Common myeloid progenitor, CD34-positive (primary cell): ENCODE results near the gene PIK3R1.
A peak's percentile ranks its signal among the peaks of the same experiment; 100 is the strongest.

Experiments
- CTCF ChIA-PET: fragments of 350-600 bp; sonication (Branson Sonifier 250); formaldehyde crosslinking; loops from one replicate; lab custom pipeline; 2021; ENCODE audit warnings: antibody characterized with exemption; lab: Charles Lee
- POLR2A ChIA-PET: fragments of 350-600 bp; sonication (Branson Sonifier 250); formaldehyde crosslinking; loops from one replicate; lab custom pipeline; 2021; ENCODE audit warnings: antibody characterized with exemption; lab: Charles Lee
- DNase-seq, 3 donors: peaks; one replicate each; pipeline versions ENCODE4 v3.0.0 to v3.0.0-alpha.2; 2013
- H3K27ac ChIP-seq, 2 experiments: 1 replicate in 1 of 2; 2 replicates in 1 of 2; pipeline ENCODE4 v1.7.0; 2013; ENCODE audit warnings: inconsistent platforms in 2 of 2, low read length in 2 of 2, mild to moderate bottlenecking in 2 of 2, low read depth in 1 of 2, moderate library complexity in 1 of 2; ENCODE audit not compliant: severe bottlenecking in 2 of 2, insufficient read depth in 1 of 2, poor library complexity in 1 of 2
- H3K27me3 ChIP-seq, 5 experiments: replicated peaks in 2 of 5; 1 replicate in 3 of 5; 2 replicates in 2 of 5; pipeline versions ENCODE4 v1.6.1 to v1.7.0; 2013; ENCODE audit warnings: low read length in 4 of 5, mild to moderate bottlenecking in 2 of 5, moderate library complexity in 2 of 5, inconsistent platforms in 1 of 5; ENCODE audit not compliant: insufficient read depth in 5 of 5, control insufficient read depth in 4 of 5
- H3K36me3 ChIP-seq, 4 experiments: 1 replicate in 2 of 4; 2 replicates in 2 of 4; pipeline versions ENCODE4 v1.6.1 to v1.7.0; 2013; ENCODE audit warnings: low read length in 3 of 4, control low read depth in 1 of 4, mild to moderate bottlenecking in 1 of 4; ENCODE audit not compliant: control insufficient read depth in 4 of 4, insufficient read depth in 4 of 4
- H3K4me1 ChIP-seq, 4 experiments: 1 replicate in 3 of 4; 2 replicates in 1 of 4; pipeline versions ENCODE4 v1.6.1 to v1.7.1; 2013; ENCODE audit warnings: low read length in 3 of 4, mild to moderate bottlenecking in 3 of 4, control low read depth in 1 of 4, inconsistent platforms in 1 of 4, moderate library complexity in 1 of 4; ENCODE audit not compliant: control insufficient read depth in 4 of 4, insufficient read depth in 4 of 4; ENCODE audit errors: control extremely low read depth in 1 of 4
- H3K4me3 ChIP-seq, 7 experiments: 1 replicate in 4 of 7; 2 replicates in 3 of 7; pipeline versions ENCODE4 v1.5.1 to v1.7.0; 2013; ENCODE audit warnings: mild to moderate bottlenecking in 7 of 7, low read length in 6 of 7, moderate library complexity in 6 of 7, inconsistent platforms in 2 of 7, low read depth in 2 of 7, control low read depth in 1 of 7; ENCODE audit not compliant: insufficient read depth in 4 of 7, control insufficient read depth in 1 of 7; ENCODE audit errors: extremely low read depth in 1 of 7
- H3K9me3 ChIP-seq, 5 experiments: 1 replicate in 4 of 5; 2 replicates in 1 of 5; pipeline versions ENCODE4 v1.6.1 to v1.7.1; 2013; ENCODE audit warnings: low read length in 4 of 5, mild to moderate bottlenecking in 2 of 5, inconsistent platforms in 1 of 5, low read depth in 1 of 5, moderate library complexity in 1 of 5; ENCODE audit not compliant: control insufficient read depth in 4 of 5, insufficient read depth in 2 of 5; ENCODE audit errors: control extremely low read depth in 1 of 5
- WGBS: methylation state at CpG from one replicate; pipeline ENCODE4 v1.1.5; 2013; ENCODE audit not compliant: insufficient coverage; 5-methylcytosine and 5-hydroxymethylcytosine counted together

PIK3R1 gene

GRCh38 chr5:68214482-68215207, 911 bp upstream of the PIK3R1 start:
- Histone ChIP-seq H3K4me3 (peak overlapping the region; percentile 86 to 100 (median 97)), H3K4me1 (peaks cover 13 to 36% (median 28%) of the 10 kb centered on the region in 4 experiments), H3K9me3 (peaks cover 0 to 12% (median 5%) of the 10 kb centered on the region in 5 experiments), H3K36me3 (no peaks in the 10 kb centered on the region), H3K27me3 (no peaks in the 10 kb centered on the region), H3K27ac (peak overlapping the region; percentile 85 to 93)
- peak in 2 of 3 donors; percentile 44 to 48 for DNase-seq
- ChIA-PET POLR2A (interaction anchor here (0.9 to 5.0 kb wide), 5 partner anchors 10 to 53 kb away, joined by 4 to 61 read pairs (median 6); no protein-coding TSS in a partner anchor), CTCF (interaction anchor here (0.7 to 5.1 kb wide), 9 partner anchors 15 to 952 kb away, joined by 3 to 29 read pairs (median 13); no protein-coding TSS in a partner anchor)
- 0% methylated on average over 19 of the region's 37 CpGs for WGBS

GRCh38 chr5:68215898-68216244, 315 bp downstream of the PIK3R1 start:
- CTCF ChIA-PET: interaction anchor here (0.9 to 5.1 kb wide), 13 partner anchors 9 to 1060 kb away, joined by 3 to 29 read pairs (median 7); no protein-coding TSS in a partner anchor
- no peak for DNase-seq
- Histone ChIP-seq H3K36me3 (peaks cover 0 to 11% (median 5%) of the 10 kb centered on the region in 4 experiments), H3K4me3 (peak overlapping the region; percentile 86 to 100 (median 98)), H3K27ac (peak overlapping the region; percentile 69 to 93), H3K4me1 (peaks cover 17 to 42% (median 31%) of the 10 kb centered on the region in 4 experiments), H3K9me3 (peaks cover 0 to 13% (median 1%) of the 10 kb centered on the region in 5 experiments), H3K27me3 (no peaks in the 10 kb centered on the region)
- WGBS: 0% methylated on average over 29 of the region's 38 CpGs
- POLR2A ChIA-PET: interaction anchor here (0.7 to 5.0 kb wide), 11 partner anchors 8 to 56 kb away, joined by 3 to 61 read pairs (median 5); no protein-coding TSS in a partner anchor

GRCh38 chr5:68216245-68217046, 890 bp downstream of the PIK3R1 start:
- 0% methylated on average over 34 of the region's 49 CpGs for WGBS
- POLR2A ChIA-PET: interaction anchor here (0.7 to 5.0 kb wide), 8 partner anchors 8 to 56 kb away, joined by 3 to 61 read pairs (median 6); no protein-coding TSS in a partner anchor
- Histone ChIP-seq H3K27me3 (no peaks in the 10 kb centered on the region), H3K27ac (peak overlapping the region; percentile 69 to 93), H3K36me3 (peaks cover 0 to 13% (median 7%) of the 10 kb centered on the region in 4 experiments), H3K9me3 (peaks cover 0 to 10% (median 3%) of the 10 kb centered on the region in 5 experiments), H3K4me3 (peak overlapping the region; percentile 86 to 100 (median 98)), H3K4me1 (peaks cover 18 to 42% (median 32%) of the 10 kb centered on the region in 4 experiments)
- CTCF ChIA-PET: interaction anchor here (0.8 to 5.1 kb wide), 17 partner anchors 8 to 1061 kb away, joined by 3 to 29 read pairs (median 4); no protein-coding TSS in a partner anchor
- peak; percentile 25 to 69 (median 59) for DNase-seq

GRCh38 chr5:68217047-68217355, 1.4 kb downstream of the PIK3R1 start:
- peak overlapping the region; percentile 86 to 100 (median 98) for H3K4me3 ChIP-seq
- peaks cover 20 to 43% (median 33%) of the 10 kb centered on the region in 4 experiments for H3K4me1 ChIP-seq
- peak overlapping the region; percentile 69 to 93 for H3K27ac ChIP-seq
- POLR2A ChIA-PET: interaction anchor here (1.1 to 5.0 kb wide), 4 partner anchors 13 to 33 kb away, joined by 4 to 61 read pairs (median 6); no protein-coding TSS in a partner anchor
- DNase-seq: peak in 2 of 3 donors; percentile 38 to 59
- no peaks in the 10 kb centered on the region for H3K27me3 ChIP-seq
- H3K36me3 ChIP-seq: peaks cover 0 to 13% (median 7%) of the 10 kb centered on the region in 4 experiments
- 0% methylated on average over 1 of the region's 3 CpGs for WGBS
- H3K9me3 ChIP-seq: peaks cover 0 to 7% (median 3%) of the 10 kb centered on the region in 5 experiments
- CTCF ChIA-PET: interaction anchor here (0.8 to 5.1 kb wide), 14 partner anchors 13 to 1008 kb away, joined by 3 to 29 read pairs (median 6); no protein-coding TSS in a partner anchor

- ChIA-PET CTCF (interaction anchor here (0.8 to 5.1 kb wide), 11 partner anchors 12 to 217 kb away, joined by 3 to 29 read pairs (median 7); no protein-coding TSS in a partner anchor), POLR2A (interaction anchor here (0.6 to 5.0 kb wide), 2 partner anchors 10 to 23 kb away, joined by 4 to 61 read pairs; no protein-coding TSS in a partner anchor)
- H3K27ac ChIP-seq: peak overlapping the region; percentile 69 to 93
- DNase-seq: no peak
- H3K27me3 ChIP-seq: no peaks in the 10 kb centered on the region
- peaks cover 0 to 7% (median 3%) of the 10 kb centered on the region in 5 experiments for H3K9me3 ChIP-seq
- H3K4me1 ChIP-seq: peaks cover 23 to 48% (median 35%) of the 10 kb centered on the region in 4 experiments
- H3K4me3 ChIP-seq: peak overlapping the region in 6 of 7 experiments; percentile 86 to 100 (median 98)
- 2% methylated on average over 5 of the region's 5 CpGs for WGBS
- H3K36me3 ChIP-seq: peaks cover 0 to 13% (median 7%) of the 10 kb centered on the region in 4 experiments
Measured at GRCh38 chr5:68217528-68217927, 2.0 kb downstream of the PIK3R1 start.

- 96% methylated on average over 2 of the region's 3 CpGs for WGBS
- POLR2A ChIA-PET: interaction anchor here (1.2 to 5.0 kb wide), 2 partner anchors 22 to 31 kb away, joined by 3 to 61 read pairs; no protein-coding TSS in a partner anchor
- no peak for DNase-seq
- peaks cover 0 to 7% (median 3%) of the 10 kb centered on the region in 5 experiments for H3K9me3 ChIP-seq
- H3K27ac ChIP-seq: peak overlapping the region in 1 of 2 experiments; percentile 3
- peaks cover 22 to 58% (median 41%) of the 10 kb centered on the region in 4 experiments for H3K4me1 ChIP-seq
- H3K4me3 ChIP-seq: peak overlapping the region in 5 of 7 experiments; percentile 28 to 98 (median 97)
- H3K27me3 ChIP-seq: no peaks in the 10 kb centered on the region
- H3K36me3 ChIP-seq: peaks cover 0 to 17% (median 7%) of the 10 kb centered on the region in 4 experiments
- CTCF ChIA-PET: interaction anchor here (1.0 to 2.5 kb wide), 5 partner anchors 10 to 53 kb away, joined by 3 to 14 read pairs (median 4); no protein-coding TSS in a partner anchor
Measured at GRCh38 chr5:68219161-68219816, 3.7 kb downstream of the PIK3R1 start.
